Amygdala (tissue), 56 donors: ENCODE data around the gene RAET1E.
"Not testable (repeated sequence)": the region's sequence is repeated elsewhere in the genome, so short reads cannot be mapped to it uniquely, and the experiment has no call there.

Experiments
- DNase-seq, 56 donors: peaks; one replicate each; lab custom pipeline; 2025; lab: John Stamatoyannopoulos, UW

The RAET1E gene

GRCh38 chr6:149895833-149896271 is 2.1 kb downstream of the RAET1E start:
- no peak for DNase-seq

GRCh38 chr6:149895048-149895590 is 2.8 kb downstream of the RAET1E start:
- no peak for DNase-seq

GRCh38 chr6:149891864-149892263 is 6.0 kb downstream of the RAET1E start:
- DNase-seq, result not testable (repeated sequence)

GRCh38 chr6:149891259-149891658 is 6.7 kb downstream of the RAET1E start:
- no peak for DNase-seq

- DNase-seq, result no peak
Measured at GRCh38 chr6:149890629-149891045, 7.3 kb downstream of the RAET1E start.

- DNase-seq, result no peak
Measured at GRCh38 chr6:149889326-149889725, 8.6 kb downstream of the RAET1E start.

GRCh38 chr6:149888659-149889058 is 9.3 kb downstream of the RAET1E start:
- DNase-seq, result no peak

- no peak for DNase-seq
Measured at GRCh38 chr6:149888093-149888492, 9.8 kb downstream of the RAET1E start.

- no peak for DNase-seq
Measured at GRCh38 chr6:149887343-149887742, 10.6 kb downstream of the RAET1E start.

GRCh38 chr6:149885888-149886287 is 12.0 kb downstream of the RAET1E start:
- no peak for DNase-seq

- DNase-seq, result no peak
Measured at GRCh38 chr6:149884617-149885016, 13.3 kb downstream of the RAET1E start.

- no peak for DNase-seq
Measured at GRCh38 chr6:149884215-149884614, 13.7 kb downstream of the RAET1E start.

GRCh38 chr6:149881860-149882259 is 16.1 kb downstream of the RAET1E start:
- DNase-seq, result no peak

GRCh38 chr6:149881066-149881766 is 16.7 kb downstream of the RAET1E start:
- DNase-seq, result no peak

GRCh38 chr6:149877659-149878058 is 20.3 kb downstream of the RAET1E start:
- DNase-seq, result no peak

GRCh38 chr6:149876241-149876933 is 21.5 kb downstream of the RAET1E start:
- DNase-seq, result no peak

GRCh38 chr6:149872233-149872632 is 25.7 kb downstream of the RAET1E start:
- DNase-seq, result no peak

GRCh38 chr6:149871182-149871581 is 26.7 kb downstream of the RAET1E start:
- DNase-seq, result no peak

GRCh38 chr6:149869275-149869892 is 28.5 kb downstream of the RAET1E start:
- no peak for DNase-seq

- DNase-seq, result no peak
Measured at GRCh38 chr6:149867876-149868640, 29.9 kb downstream of the RAET1E start.
